Measurements from ENCODE around the gene KLHL35.

- TF ChIP-seq CTCF (IDR thresholded peaks at IDR 0.05; ENCODE audit: low read depth, low read length) (no peak), POLR2A (IDR thresholded peaks at IDR 0.05; ENCODE audit: extremely low read depth, insufficient read length) (no peak)
Measured at GRCh38 chr11:75428989-75429640, 3.9 kb downstream of the KLHL35 start.
